Pulmonary artery endothelial cell (primary cell): Measurements from ENCODE around the gene ZBTB7C. TPM values are rescaled to one million over a fixed set of nuclear protein-coding genes. Genes with fewer than 3 reads are reported as not detected.

ENCODE experiments used
- DNase-seq: peaks from one replicate; pipeline ENCODE4 v3.0.0-alpha.2; 2011; ENCODE audit warnings: low read depth, low spot score
- total RNA-seq: library from RNA; depleted of rRNA; stranded (reverse); fragments of >200 nt; gene quantifications from 2 replicates; pipeline ENCODE4 v1.2.3, GENCODE V29; 2014

Gene ZBTB7C
- total RNA-seq, 1 donor from 2014 or later, result not detected

DNA sequence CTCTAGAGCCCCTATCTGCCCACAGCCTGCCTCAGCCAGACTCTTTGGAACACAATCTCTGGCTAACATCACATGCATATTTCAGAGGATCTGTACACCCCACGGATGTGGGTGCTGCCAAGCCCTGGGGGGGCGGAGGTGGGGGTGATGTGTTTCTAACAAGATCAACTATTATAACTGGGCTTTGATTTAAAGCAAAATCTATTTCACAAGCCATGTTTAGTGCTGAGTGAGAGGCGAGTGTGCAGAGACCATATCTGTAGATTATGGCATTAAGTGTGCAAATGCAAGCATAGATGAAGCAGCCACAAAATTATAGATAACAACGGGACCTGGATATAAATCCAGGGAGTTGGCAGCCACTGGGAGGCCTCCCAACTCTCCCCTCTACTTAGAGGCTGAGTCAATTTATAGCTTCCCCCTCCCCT is 342.9 kb downstream of the ZBTB7C start:
- no peak for DNase-seq

DNA sequence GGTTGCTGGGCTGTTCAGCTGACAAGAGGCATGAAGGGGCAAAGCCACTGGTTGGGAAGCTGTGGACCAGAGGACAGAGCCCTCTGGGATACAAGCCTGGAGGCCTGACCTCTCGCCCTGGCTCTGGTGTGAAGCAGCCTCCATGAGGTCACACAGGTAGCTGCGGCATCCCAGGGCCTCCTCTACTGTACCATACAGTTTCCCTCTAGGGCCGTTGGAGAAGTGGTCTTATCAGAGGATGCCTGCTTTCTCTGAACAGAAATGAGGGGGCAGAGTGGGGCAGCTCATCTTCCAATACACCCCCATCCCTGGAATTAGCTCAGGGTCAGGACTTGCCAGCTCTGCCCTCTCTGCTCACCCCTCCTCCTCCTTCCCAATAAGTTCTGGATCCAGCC is 343.6 kb downstream of the ZBTB7C start:
- DNase-seq, result no peak

DNA sequence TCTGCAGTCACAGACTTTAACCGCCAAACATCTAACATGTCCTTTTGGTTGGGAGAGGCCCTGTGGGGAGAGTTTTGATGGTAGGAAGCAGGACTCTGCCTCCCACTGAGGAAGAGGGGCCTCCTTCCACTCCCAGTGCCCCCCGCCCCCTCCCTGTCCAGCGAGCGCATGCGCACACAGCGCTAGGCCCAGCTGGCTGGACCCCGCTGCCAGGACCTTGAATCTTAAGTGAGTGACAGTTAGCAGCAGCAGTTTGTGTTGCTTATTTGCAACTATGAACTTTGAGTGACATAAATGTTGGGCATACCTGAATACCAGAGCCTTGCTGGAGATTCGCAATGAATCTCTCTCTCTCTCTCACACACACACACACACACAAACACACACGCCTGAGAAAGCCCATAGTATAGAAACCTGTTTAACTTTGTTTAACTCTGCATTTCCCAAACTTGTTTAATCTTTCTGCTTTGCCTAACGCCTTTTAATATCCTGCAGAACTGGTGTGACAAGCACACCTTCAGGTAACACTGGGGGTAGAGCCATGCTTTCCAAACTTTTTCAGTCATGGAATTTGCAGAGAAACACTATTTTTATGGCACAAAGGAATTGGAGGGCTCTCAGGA is 344.1 kb downstream of the ZBTB7C start:
- no peak for DNase-seq

GRCh38 chr18:48061781-48062570 is 347.2 kb downstream of the ZBTB7C start:
- no peak for DNase-seq

GRCh38 chr18:48060970-48061369 is 348.2 kb downstream of the ZBTB7C start:
- DNase-seq, result no peak

DNA sequence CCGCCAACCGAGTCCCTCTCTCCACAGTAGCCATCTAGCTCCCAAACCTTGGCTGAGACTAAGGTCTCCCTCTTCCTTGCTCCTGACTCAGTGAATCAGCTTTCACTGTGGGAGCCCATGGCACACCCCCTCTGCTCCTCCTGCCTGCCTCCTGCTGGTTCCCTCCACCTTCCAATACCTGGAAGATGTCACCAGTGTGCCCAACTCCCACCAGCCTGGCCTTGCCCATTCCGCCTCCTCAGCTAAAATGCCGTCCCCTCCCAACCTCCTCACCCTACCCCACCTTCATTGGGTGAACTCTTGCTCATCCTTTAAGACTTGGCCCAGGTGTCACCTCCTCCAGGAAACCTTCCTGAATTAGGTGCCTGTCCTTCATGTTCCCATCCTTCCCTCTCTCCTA is 348.8 kb downstream of the ZBTB7C start:
- no peak for DNase-seq

DNA sequence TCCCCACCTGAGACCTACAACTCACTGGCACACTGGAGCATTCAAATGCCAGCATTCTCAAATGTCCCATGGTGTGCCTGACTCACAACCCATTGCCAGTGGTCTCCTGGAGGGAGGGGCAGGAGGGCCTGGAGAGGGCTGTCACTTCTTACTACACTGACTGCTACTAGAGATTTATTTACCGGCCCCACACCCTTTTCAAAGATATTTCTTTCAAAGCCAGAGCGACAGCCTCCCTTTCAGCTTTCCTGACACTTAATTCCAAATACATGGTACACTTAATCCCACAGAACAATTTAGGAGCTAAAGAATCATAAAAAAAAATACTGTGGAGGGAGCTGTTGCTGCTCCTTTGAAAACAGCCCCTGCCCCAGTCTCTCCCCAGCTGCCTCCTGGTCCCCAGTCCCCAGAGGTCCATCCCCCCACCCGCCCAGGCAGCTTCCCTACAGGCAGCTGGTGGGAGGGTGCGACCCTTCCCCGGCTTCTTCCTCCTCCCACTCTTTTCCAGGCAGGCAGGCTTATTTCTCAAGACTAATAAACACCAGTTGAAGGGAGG is 349.6 kb downstream of the ZBTB7C start:
- no peak for DNase-seq

DNA sequence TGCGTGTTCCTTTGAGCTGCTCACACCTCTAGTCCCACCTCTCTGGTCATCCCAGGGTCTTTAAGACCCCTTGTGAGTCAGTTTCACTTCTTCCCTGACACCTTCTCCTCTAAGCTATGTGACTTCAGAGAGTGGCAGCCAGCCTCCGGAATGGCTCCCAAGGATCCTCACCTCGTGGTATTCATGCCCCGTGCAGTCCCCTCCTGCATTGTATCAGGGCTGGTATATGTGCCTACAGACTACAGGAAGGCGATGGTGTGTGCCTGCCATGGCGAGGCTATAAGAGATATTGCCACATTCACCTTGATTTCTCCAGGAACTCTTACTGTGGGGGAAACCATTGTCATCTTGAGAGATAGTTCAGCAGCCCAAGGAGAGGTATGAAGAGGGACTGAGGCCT is 350.7 kb downstream of the ZBTB7C start:
- no peak for DNase-seq

- no peak for DNase-seq
Measured at GRCh38 chr18:48057018-48057417, 352.2 kb downstream of the ZBTB7C start.

- DNase-seq, result no peak
Measured at GRCh38 chr18:48055351-48055750, 353.8 kb downstream of the ZBTB7C start.

- DNase-seq, result no peak
Measured at GRCh38 chr18:48053881-48054816, 355.0 kb downstream of the ZBTB7C start.

DNA sequence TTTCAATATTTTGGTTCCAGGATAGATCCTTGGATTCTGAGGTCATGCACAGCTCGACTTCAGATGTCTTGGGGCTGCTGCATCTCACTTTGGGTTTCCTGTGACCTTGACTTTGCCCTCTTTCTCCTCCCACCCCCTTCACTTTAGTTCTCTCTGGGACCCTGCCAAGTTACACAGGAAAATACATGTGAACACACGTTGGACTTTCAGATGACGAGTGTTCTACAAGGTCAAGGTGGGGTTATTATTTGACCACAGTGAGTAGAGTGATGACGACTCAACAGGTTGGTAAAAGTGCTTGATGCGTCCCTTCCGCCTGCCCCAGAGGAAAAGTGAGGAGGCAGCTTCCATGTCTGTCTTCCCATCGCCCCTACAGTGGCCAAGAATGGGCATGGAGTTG is 356.3 kb downstream of the ZBTB7C start:
- no peak for DNase-seq

GRCh38 chr18:48051945-48052840 is 357.0 kb downstream of the ZBTB7C start:
- DNase-seq, result no peak

GRCh38 chr18:48050176-48050575 is 359.0 kb downstream of the ZBTB7C start:
- no peak for DNase-seq

DNA sequence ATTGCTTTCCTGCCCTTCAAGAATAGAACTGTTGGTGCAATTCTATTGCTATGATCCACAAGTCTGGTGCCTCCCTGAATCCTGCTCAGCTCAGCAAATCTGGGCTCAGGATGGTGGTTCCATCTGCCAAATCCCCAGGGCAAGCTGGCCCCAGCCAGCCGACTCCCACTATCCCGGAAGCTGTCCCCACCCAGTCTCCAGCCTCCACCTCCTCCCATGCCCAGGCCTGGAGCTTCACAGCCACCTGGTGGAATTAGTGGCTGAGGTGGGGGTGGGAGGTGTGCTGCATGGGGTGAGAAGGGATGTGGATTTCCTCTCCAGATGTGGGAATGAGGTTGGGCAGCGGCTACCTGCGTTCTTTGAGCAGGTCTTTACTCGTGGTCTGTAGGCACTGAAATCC is 359.4 kb downstream of the ZBTB7C start:
- no peak for DNase-seq

GRCh38 chr18:48048251-48048650 is 360.9 kb downstream of the ZBTB7C start:
- no peak for DNase-seq

- DNase-seq, result no peak
Measured at GRCh38 chr18:48046843-48047242, 362.3 kb downstream of the ZBTB7C start.

DNA sequence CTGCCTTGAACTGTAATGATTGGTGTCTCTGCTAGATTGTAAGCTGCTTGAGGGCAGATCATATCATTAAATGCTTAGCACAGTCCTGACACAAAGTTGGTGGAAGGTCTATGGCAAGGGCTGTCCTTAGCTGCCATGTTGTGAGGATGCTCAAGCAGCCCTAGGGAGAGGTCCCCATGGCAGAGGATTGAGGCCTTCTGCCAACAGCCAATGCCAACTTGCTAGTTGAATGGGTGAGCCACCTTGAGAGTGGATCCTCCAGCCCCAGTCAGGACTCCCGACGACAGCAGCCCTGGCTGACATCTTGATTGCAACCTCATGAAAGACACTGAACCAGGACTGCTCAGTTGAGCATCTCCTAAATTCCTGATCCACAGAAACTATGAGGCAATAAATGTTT is 363.4 kb downstream of the ZBTB7C start:
- no peak for DNase-seq

- DNase-seq, result no peak
Measured at GRCh38 chr18:48044944-48045343, 364.2 kb downstream of the ZBTB7C start.

- DNase-seq, result no peak
Measured at GRCh38 chr18:48043166-48043565, 366.0 kb downstream of the ZBTB7C start.

DNA sequence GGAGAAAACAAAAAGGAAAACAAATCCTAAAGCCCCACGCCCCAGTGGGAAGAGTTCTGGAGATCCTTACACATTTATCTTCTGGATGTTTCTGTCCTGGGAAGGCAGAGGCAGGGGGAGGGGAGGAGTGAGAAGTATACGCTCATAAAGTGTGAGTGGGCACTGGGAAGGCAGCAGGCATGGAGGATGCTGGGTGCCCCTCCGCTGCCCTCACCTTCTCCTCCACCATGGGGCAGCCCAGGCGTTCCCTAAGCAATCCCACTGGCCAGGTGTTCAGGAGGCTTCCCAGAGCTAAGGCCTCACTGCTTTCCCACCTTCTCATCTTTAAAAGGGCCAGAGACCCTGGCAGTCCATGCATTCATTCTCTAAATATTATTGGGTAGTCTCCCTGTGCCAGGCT is 366.8 kb downstream of the ZBTB7C start:
- DNase-seq, result no peak
